Stimulated activated CD4-positive, alpha-beta T cell treated with anti-CD3 and anti-CD28 coated beads, Interleukin-4, amount 100 ng/mL, for 1 hour (primary cell): Measurements from ENCODE around the gene RAB8A.

ENCODE experiments used
- DNase-seq: peaks from one replicate; pipeline ENCODE4 v3.0.0-alpha.2; 2020

Gene RAB8A

GRCh38 chr19:16111160-16111908 is at the start of gene RAB8A:
RAB8A (plus strand) TSS chr19:16111889; CDS start chr19:16111902, 13 bp downstream.
- DNase-seq: peak; percentile 98

GRCh38 chr19:16061943-16062342 is 49.7 kb upstream of the RAB8A start:
- no peak for DNase-seq

- peak; percentile 73 for DNase-seq
These were observed 48.9 kb upstream of the RAB8A start for GRCh38 chr19:16062789-16063188.

- DNase-seq: no peak
These were observed 47.3 kb upstream of the RAB8A start for GRCh38 chr19:16064209-16064889.

GRCh38 chr19:16066611-16067104 is 45.0 kb upstream of the RAB8A start:
- peak; percentile 37 for DNase-seq

- no peak for DNase-seq
These were observed 44.3 kb upstream of the RAB8A start for GRCh38 chr19:16067205-16067938.

GRCh38 chr19:16068696-16069259 is 42.9 kb upstream of the RAB8A start:
- DNase-seq: no peak

- DNase-seq: no peak
These were observed 41.8 kb upstream of the RAB8A start for GRCh38 chr19:16069813-16070365.

- peak; percentile 74 for DNase-seq
These were observed 41.2 kb upstream of the RAB8A start for GRCh38 chr19:16070366-16070990.

- DNase-seq: no peak
These were observed 40.5 kb upstream of the RAB8A start for GRCh38 chr19:16071072-16071691.

GRCh38 chr19:16073481-16073880 is 38.2 kb upstream of the RAB8A start:
- DNase-seq: no peak

- DNase-seq: no peak
These were observed 37.7 kb upstream of the RAB8A start for GRCh38 chr19:16073988-16074387.

GRCh38 chr19:16074488-16075365 is 37.0 kb upstream of the RAB8A start:
- no peak for DNase-seq

- no peak for DNase-seq
These were observed 36.1 kb upstream of the RAB8A start for GRCh38 chr19:16075430-16076153.

GRCh38 chr19:16076154-16076957 is 35.3 kb upstream of the RAB8A start, which contains the start of gene TPM4:
TPM4 (plus strand) TSS chr19:16076495; CDS start chr19:16076566, 71 bp downstream.
- peak; percentile 78 for DNase-seq

- DNase-seq: peak; percentile 25
These were observed 34.6 kb upstream of the RAB8A start for GRCh38 chr19:16076958-16077611.

- no peak for DNase-seq
These were observed 33.5 kb upstream of the RAB8A start for GRCh38 chr19:16077984-16078758.
